ENCODE results near the gene MPV17L2. TPM values are rescaled to one million over a fixed set of nuclear protein-coding genes. Genes with fewer than 3 reads are reported as not detected.

MPV17L2 gene
- total RNA-seq, 4 donors from 2014 or later, result 18.1 to 38.9 (median 33.0) TPM

DNA sequence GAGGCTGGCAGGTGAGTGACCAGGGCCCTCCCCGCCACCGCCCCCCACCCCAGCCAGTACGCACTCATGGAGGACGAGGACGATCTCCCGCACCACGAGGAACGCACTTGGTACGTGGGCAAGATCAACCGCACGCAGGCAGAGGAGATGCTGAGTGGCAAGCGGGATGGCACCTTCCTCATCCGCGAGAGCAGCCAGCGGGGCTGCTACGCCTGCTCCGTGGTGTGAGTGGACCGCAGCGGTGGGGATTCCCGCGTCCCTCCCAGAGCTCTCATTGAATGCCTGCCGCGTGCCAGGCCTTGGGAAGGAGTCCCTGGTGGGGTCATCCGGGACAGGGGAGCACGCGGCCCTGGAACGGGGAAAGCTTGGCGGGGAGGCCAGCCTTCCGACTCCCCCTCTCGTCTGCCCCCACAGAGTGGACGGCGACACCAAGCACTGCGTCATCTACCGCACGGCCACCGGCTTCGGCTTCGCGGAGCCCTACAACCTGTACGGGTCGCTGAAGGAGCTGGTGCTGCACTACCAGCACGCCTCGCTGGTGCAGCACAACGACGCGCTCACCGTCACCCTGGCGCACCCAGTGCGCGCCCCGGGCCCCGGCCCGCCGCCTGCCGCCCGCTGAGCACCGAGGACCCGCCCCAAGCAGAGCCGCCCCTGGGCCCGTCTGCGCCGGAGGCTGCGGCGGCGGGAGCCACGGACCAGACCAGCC is 24.2 kb upstream of the MPV17L2 start:
- Histone ChIP-seq H3K4me3 (no peak overlapping the region), H3K27ac (no peak overlapping the region), H3K9me3 (no peaks in the 10 kb centered on the region), H3K36me3 (peaks cover 0 to 54% of the 10 kb centered on the region in 2 donors), H3K27me3 (no peaks in the 10 kb centered on the region), H3K4me1 (peaks cover 3% of the 10 kb centered on the region in 2 donors)
- DNase-seq (no peak), ATAC-seq (no peak)
- in situ Hi-C loops (cut with MboI; ENCODE audit: low sequenced_read_pairs in 4 of 4) (loop anchor here in 3 of 4 donors (10.0 kb wide), 1 partner anchor 54 kb away; no protein-coding TSS in a partner anchor), intact Hi-C loops (cut with DNase I; ENCODE audit: low total_unique reads) (loop anchor here (1.0 kb wide), 1 partner anchor 56 kb away; no protein-coding TSS in a partner anchor)
- TF ChIP-seq POLR2A (IDR thresholded peaks at IDR 0.05) (no peak), CTCF (IDR thresholded peaks at IDR 0.05 in 4 of 5, conservative IDR thresholded peaks at IDR 0.05 in 1 of 5) (no peak)

- Histone ChIP-seq H3K27ac (peak overlapping the region in 3 of 4 donors; percentile 34 to 58 (median 35)), H3K36me3 (peaks cover 0 to 36% of the 10 kb centered on the region in 2 donors), H3K27me3 (no peaks in the 10 kb centered on the region), H3K4me3 (no peak overlapping the region), H3K4me1 (peaks cover 8 to 12% of the 10 kb centered on the region in 2 donors), H3K9me3 (no peaks in the 10 kb centered on the region)
- peak in 1 of 2 donors; percentile 7 for TF ChIP-seq POLR2A (IDR thresholded peaks at IDR 0.05)
- no peak for TF ChIP-seq CTCF (IDR thresholded peaks at IDR 0.05 in 4 of 5, conservative IDR thresholded peaks at IDR 0.05 in 1 of 5)
- ATAC-seq (peak in 1 of 2 donors; percentile 30), DNase-seq (peak in 1 of 2 donors; percentile 38)
- intact Hi-C loops (cut with DNase I; ENCODE audit: low total_unique reads) (no loop called here), in situ Hi-C loops (cut with MboI; ENCODE audit: low sequenced_read_pairs in 4 of 4) (no loop called here)
These were observed 22.2 kb upstream of the MPV17L2 start for GRCh38 chr19:18170714-18171255.

DNA sequence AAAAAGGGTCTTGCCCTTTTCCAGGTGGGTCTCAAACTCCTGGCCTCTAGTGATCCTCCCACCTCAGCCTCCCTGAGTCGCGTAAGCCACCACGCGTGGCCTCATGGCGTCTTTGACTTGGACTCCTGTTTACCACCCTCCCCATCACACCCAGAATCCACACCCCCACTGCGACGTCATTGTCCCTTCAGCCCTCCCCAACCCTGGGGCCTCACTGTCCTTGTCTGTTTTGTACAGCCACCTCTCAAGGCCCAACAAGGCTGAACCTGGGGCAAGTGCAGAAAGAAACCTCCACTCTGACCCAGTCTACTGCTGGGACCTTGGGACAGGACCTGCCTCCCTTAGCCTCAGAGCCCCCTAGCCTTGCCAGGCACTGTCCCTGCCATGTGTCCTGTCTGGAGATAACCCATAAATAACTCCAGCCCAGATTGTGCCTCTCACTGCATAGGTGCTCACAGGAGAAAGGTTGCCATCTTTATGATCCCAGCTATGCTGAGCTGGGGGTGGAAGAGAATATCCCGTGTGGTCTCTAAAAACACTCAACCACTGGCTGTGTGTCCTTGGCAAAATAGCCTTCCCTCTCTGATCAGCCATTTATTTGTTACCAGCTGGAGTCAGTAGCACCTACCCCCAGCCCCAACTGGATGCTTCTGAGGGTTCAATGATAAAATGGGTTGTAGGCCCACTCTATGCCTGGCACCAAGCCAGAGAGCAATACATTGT is 21.3 kb upstream of the MPV17L2 start:
- peaks cover 8 to 12% of the 10 kb centered on the region in 2 donors for H3K4me1 ChIP-seq
- H3K4me3 ChIP-seq, result no peak overlapping the region
- intact Hi-C loops (cut with DNase I; ENCODE audit: low total_unique reads), result no loop called here
- DNase-seq, result no peak
- in situ Hi-C loops (cut with MboI; ENCODE audit: low sequenced_read_pairs in 4 of 4), result no loop called here
- peaks cover 0 to 28% of the 10 kb centered on the region in 2 donors for H3K36me3 ChIP-seq
- no peaks in the 10 kb centered on the region for H3K27me3 ChIP-seq
- TF ChIP-seq POLR2A (IDR thresholded peaks at IDR 0.05), result no peak
- no peak for TF ChIP-seq CTCF (IDR thresholded peaks at IDR 0.05 in 4 of 5, conservative IDR thresholded peaks at IDR 0.05 in 1 of 5)
- H3K27ac ChIP-seq, result no peak overlapping the region
- no peaks in the 10 kb centered on the region for H3K9me3 ChIP-seq
- ATAC-seq, result no peak

GRCh38 chr19:18172331-18173053 is 20.5 kb upstream of the MPV17L2 start:
- H3K27ac ChIP-seq, result peak overlapping the region in 1 of 4 donors; percentile 4
- peaks cover 8 to 12% of the 10 kb centered on the region in 2 donors for H3K4me1 ChIP-seq
- no peak overlapping the region for H3K4me3 ChIP-seq
- TF ChIP-seq CTCF (IDR thresholded peaks at IDR 0.05 in 4 of 5, conservative IDR thresholded peaks at IDR 0.05 in 1 of 5) (no peak), POLR2A (IDR thresholded peaks at IDR 0.05) (no peak)
- peaks cover 0 to 3% (median 0%) of the 10 kb centered on the region in 3 donors for H3K27me3 ChIP-seq
- intact Hi-C loops (cut with DNase I; ENCODE audit: low total_unique reads) (no loop called here), in situ Hi-C loops (cut with MboI; ENCODE audit: low sequenced_read_pairs in 4 of 4) (no loop called here)
- no peaks in the 10 kb centered on the region for H3K9me3 ChIP-seq
- peaks cover 0 to 20% of the 10 kb centered on the region in 2 donors for H3K36me3 ChIP-seq
- DNase-seq (no peak), ATAC-seq (no peak)
